T1000 (cell line): ENCODE results near the gene ABCB11.
A peak's percentile ranks its signal among the peaks of the same experiment; 100 is the strongest.
"Not testable (repeated sequence)": the region's sequence is repeated elsewhere in the genome, so short reads cannot be mapped to it uniquely, and the experiment has no call there.

ENCODE experiments used
- DNase-seq: peaks from one replicate; lab custom pipeline; 2025; ENCODE audit warnings: mixed read lengths; lab: John Stamatoyannopoulos, UW

The ABCB11 gene

DNA sequence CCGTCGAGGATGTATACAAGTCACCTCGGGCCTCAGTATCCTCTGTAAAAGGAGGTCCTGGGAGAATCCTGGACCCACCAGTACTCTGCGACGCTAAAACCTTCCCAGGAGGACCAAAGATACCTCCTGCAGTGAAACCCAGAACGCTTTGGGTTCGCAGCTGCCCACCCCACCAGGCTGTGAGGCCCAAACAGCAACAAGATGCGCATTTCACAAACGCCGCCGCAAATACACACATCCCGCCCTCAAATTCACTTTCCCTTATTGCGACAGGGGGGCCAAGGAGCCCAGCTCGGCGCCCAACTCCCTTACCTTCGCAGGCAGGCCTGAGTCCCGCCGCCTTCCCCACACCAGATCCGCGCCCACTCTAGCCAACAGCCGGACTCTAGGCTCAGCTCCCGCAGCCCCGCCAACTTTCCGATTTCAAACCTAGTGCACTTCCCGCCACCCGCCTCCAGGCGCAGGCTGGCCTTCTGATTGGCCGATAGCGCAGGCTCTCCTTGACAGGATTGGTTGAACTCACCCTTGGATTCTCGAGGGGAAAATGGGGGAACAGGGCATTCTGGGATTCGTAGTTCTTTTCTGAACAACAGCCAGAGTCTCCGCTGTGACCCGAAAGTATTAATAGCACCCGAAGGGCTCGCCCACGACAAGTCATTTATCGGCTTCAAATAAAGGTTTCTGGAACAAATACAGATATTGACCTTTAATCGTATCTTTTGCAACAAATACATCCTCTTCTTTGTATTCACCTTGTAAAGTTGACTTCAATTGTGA, 140.9 kb downstream of the ABCB11 start, which contains the start of gene SPC25:
TSS of gene SPC25 (minus strand) at position 425 of the 777 bp plus-strand sequence. CDS start 911 bp downstream, outside the sequence.
- peak; percentile 80 for DNase-seq

DNA sequence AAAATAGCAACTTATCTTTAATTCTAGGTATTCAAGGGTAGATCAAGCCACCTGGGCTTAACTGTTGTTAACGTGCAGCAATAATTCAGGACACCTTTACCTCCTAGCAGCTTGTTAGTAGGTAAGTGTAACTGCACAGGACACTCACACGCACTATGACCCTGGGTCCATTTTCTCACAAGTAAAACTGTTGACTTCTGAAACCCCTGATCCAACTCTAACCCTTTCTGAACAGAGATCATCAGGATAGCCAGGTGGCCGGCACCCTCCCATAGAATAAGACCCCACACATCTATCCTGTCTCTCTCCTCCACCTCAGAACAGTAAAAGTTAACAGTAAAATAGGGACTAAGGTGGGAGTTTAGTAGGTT, 141.5 kb downstream of the ABCB11 start:
- no peak for DNase-seq

DNA sequence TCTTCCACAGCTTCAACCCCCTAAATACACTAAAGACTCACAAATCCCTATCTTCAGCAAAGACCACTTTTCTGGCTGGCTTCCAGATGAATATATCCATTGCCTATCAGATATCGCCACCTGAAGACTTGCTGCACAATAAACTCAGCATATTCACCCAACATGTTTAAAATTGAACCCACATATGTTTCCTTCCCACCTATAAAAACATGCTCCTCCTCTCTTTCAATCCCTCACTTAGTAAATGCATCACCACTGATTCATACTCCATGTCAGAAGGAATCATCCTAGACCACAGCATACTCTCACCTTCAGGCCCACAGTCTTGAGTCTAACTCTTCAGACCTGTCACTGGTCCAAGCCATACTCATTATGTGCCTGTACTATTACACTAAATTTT, 146.1 kb downstream of the ABCB11 start:
- no peak for DNase-seq

- DNase-seq = not testable (repeated sequence)
Observed at GRCh38 chr2:168882163-168882562, 149.0 kb downstream of the ABCB11 start.

DNA sequence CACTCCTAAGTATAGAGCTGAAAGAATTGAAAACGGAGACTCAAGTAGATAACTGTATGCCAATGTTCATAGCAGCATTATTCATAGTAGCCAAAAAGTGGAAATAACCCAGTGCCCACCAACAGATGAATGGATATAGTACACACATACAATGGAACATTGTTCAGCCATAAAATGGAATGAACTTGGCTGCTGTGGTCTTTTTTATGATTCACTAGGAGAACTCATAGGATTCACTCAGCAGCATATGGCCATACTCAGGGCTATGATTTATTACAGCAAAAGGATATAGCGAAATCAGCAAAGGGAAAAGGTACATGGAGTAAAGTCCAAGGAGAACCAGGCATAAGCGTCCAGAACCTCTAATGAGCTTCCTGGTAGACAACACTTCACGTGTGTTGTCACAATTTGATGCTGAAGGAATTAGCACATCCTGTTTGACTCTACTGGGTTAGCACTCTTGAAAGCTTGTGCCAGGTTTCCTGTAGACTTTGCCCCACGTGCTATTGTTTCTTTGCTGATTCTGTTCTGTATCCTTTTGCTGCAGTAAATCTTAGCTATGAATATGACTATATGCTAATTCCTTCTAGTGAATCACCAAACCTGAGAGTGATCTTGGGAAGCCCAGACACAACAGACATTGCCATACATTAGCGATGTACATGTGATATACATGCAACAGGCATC, 156.6 kb downstream of the ABCB11 start:
- DNase-seq = no peak

- not testable (repeated sequence) for DNase-seq
Observed at GRCh38 chr2:168870824-168871223, 160.3 kb downstream of the ABCB11 start.
